Measurements from ENCODE around the gene PAM.

PAM gene

GRCh38 chr5:102922111-102922720, 167.1 kb downstream of the PAM start:
- H3K27ac ChIP-seq: no peak overlapping the region
- no peak for DNase-seq (ENCODE audit: low read depth, low spot score)

GRCh38 chr5:102922799-102923477, 167.8 kb downstream of the PAM start:
- no peak for DNase-seq (ENCODE audit: low read depth, low spot score)
- no peak overlapping the region for H3K27ac ChIP-seq

- DNase-seq (ENCODE audit: low read depth, low spot score): no peak
- no peak overlapping the region for H3K27ac ChIP-seq
Measured at GRCh38 chr5:102924963-102925362, 169.9 kb downstream of the PAM start.

- H3K27ac ChIP-seq: no peak overlapping the region
- no peak for DNase-seq (ENCODE audit: low read depth, low spot score)
Measured at GRCh38 chr5:102927007-102927406, 171.9 kb downstream of the PAM start.

- H3K27ac ChIP-seq: no peak overlapping the region
- no peak for DNase-seq (ENCODE audit: low read depth, low spot score)
Measured at GRCh38 chr5:102930244-102930643, 175.1 kb downstream of the PAM start.

GRCh38 chr5:102931085-102931725, 176.1 kb downstream of the PAM start:
- H3K27ac ChIP-seq: no peak overlapping the region
- no peak for DNase-seq (ENCODE audit: low read depth, low spot score)

GRCh38 chr5:102932781-102933180, 177.7 kb downstream of the PAM start:
- DNase-seq (ENCODE audit: low read depth, low spot score): no peak

GRCh38 chr5:102933316-102933715, 178.2 kb downstream of the PAM start:
- no peak for DNase-seq (ENCODE audit: low read depth, low spot score)
- no peak overlapping the region for H3K27ac ChIP-seq

More at GRCh38 chr5:102932781-102933180, 177.7 kb downstream of the PAM start:
- no peak overlapping the region for H3K27ac ChIP-seq

- H3K27ac ChIP-seq: no peak overlapping the region
- no peak for DNase-seq (ENCODE audit: low read depth, low spot score)
Measured at GRCh38 chr5:102933721-102934459, 178.8 kb downstream of the PAM start.

- no peak for DNase-seq (ENCODE audit: low read depth, low spot score)
- H3K27ac ChIP-seq: no peak overlapping the region
Measured at GRCh38 chr5:102937894-102938293, 182.8 kb downstream of the PAM start.

GRCh38 chr5:102941111-102941510, 186.0 kb downstream of the PAM start:
- no peak overlapping the region for H3K27ac ChIP-seq
- no peak for DNase-seq (ENCODE audit: low read depth, low spot score)

GRCh38 chr5:102946414-102946813, 191.3 kb downstream of the PAM start:
- no peak overlapping the region for H3K27ac ChIP-seq
- no peak for DNase-seq (ENCODE audit: low read depth, low spot score)

GRCh38 chr5:102946971-102947370, 191.9 kb downstream of the PAM start:
- no peak for DNase-seq (ENCODE audit: low read depth, low spot score)
- H3K27ac ChIP-seq: no peak overlapping the region

- H3K27ac ChIP-seq: no peak overlapping the region
- DNase-seq (ENCODE audit: low read depth, low spot score): no peak
Measured at GRCh38 chr5:102955488-102955887, 200.4 kb downstream of the PAM start.

- H3K27ac ChIP-seq: no peak overlapping the region
- no peak for DNase-seq (ENCODE audit: low read depth, low spot score)
Measured at GRCh38 chr5:102956599-102956998, 201.5 kb downstream of the PAM start.

- DNase-seq (ENCODE audit: low read depth, low spot score): no peak
- H3K27ac ChIP-seq: no peak overlapping the region
Measured at GRCh38 chr5:102957141-102957540, 202.0 kb downstream of the PAM start.

- H3K27ac ChIP-seq: peak overlapping the region; percentile 85
- no peak for DNase-seq (ENCODE audit: low read depth, low spot score)
Measured at GRCh38 chr5:102958481-102959011, 203.4 kb downstream of the PAM start.

- H3K27ac ChIP-seq: peak overlapping the region; percentile 85
- peak; percentile 39 for DNase-seq (ENCODE audit: low read depth, low spot score)
Measured at GRCh38 chr5:102959055-102959454, 203.9 kb downstream of the PAM start.

- H3K27ac ChIP-seq: no peak overlapping the region
- DNase-seq (ENCODE audit: low read depth, low spot score): no peak
Measured at GRCh38 chr5:102961671-102962070, 206.6 kb downstream of the PAM start.

GRCh38 chr5:102965653-102966052, 210.5 kb downstream of the PAM start:
- DNase-seq (ENCODE audit: low read depth, low spot score): no peak
- H3K27ac ChIP-seq: no peak overlapping the region

- no peak overlapping the region for H3K27ac ChIP-seq
- no peak for DNase-seq (ENCODE audit: low read depth, low spot score)
Measured at GRCh38 chr5:102969641-102970040, 214.5 kb downstream of the PAM start.
